Activated T-cell treated with anti-CD3 and anti-CD28 coated beads, Interleukin-2, amount 50 U/mL, for 48 hours (primary cell): Measurements from ENCODE around the gene GSTT2B.
"Not testable (repeated sequence)": the region's sequence is repeated elsewhere in the genome, so short reads cannot be mapped to it uniquely, and the experiment has no call there.

Experiments
- DNase-seq, 2 experiments: peaks; one replicate each; pipeline ENCODE4 v3.0.0-alpha.2; 2020

GSTT2B gene

DNA sequence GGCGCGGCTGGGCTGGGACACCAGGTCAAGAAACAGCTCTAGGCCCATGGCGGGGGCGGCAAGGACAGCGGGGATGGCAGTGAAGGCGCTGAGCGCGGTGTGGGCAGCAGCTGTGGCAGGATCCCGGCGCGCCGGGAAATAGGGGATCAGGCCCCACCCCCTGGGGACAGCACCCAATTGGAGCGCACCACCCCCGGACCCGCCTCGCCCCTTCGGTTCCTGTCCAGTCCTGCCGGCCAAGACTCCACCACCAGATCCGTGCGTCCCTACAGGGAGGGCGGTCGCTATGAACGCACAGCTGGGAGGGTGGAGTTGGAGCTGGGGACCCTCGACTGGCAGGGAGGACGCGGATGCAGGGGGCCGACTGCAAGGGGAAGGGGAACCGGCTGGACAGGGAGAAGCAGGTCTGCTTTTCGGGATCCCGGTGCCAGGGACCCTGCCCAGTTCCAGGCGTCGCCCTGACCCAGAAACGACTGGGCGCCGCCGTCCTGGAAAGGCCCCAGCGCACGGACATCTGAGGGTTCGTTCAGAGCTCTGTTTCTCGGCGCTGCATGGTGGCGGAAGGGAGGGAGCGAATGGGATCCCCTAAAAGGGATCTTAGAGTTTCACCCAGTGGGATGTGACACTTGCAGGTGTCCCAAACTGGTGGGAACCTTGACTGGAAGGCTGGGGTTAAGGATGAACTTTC, at the start of gene GSTT2B:
Gene GSTT2B (minus strand): TSS at position 112 of the 688 bp plus-strand sequence. CDS start 64 bp downstream, at position 48.
- DNase-seq: not testable (repeated sequence)

GRCh38 chr22:24010018-24010391, 49.0 kb upstream of the GSTT2B start:
- DNase-seq: no peak

GRCh38 chr22:24009227-24010017, 48.4 kb upstream of the GSTT2B start:
- no peak for DNase-seq

GRCh38 chr22:24008381-24009226, 47.6 kb upstream of the GSTT2B start:
- no peak for DNase-seq

GRCh38 chr22:24008022-24008283, 47.0 kb upstream of the GSTT2B start:
- no peak for DNase-seq

DNA sequence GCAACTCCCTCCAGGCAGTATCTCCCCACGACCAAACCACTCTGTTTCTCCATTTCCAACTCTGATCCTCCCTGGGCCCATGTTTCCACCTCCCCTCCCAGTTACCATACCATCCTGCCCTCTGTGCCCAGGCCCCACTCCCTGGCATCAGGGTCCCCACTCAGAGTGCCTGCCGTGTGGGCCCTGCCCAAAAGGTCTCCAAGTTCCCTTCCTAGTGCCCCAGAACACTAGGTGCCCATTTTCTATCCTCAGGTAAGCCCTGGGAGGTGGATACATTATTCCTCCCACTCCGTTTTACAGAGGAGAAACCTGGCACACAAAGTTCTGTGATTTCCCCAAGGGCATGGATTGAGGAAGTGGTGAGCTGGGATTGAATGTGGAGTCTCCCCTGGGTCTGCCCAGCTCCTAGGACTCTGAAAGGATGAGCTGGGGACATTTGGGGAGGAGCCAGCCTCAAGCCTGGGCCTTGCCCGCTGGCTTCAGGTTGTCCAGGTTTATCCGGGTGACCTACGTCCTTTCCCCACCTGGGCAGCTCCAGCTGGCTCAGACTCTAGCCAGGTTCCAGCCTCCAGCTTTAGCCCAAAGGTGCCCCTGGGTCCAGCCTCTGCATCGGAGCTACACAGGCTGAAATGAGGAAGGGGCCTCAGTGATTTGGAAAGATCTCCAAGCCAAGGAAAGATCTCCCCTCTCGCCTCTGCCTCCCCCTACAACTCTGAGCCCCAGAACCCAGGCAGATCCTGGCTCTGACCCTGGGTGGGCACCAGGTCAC, 46.4 kb upstream of the GSTT2B start:
- no peak for DNase-seq

DNA sequence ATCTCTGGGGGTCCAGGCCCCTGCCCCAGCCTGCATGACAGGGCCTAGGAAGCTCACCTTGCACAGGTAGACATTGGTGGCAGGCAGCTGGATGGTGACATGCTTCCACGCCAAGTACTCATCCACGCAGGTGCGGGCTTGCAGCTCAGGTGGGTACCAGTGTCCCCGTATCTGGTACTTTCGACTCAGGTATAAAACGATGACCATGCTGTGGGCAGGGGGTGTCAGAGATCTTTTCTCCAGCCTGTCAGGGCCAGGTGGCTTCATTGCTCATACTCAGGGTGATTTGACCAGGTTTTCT, 45.9 kb upstream of the GSTT2B start:
- no peak for DNase-seq

- no peak for DNase-seq
Observed at GRCh38 chr22:24006207-24006913, 45.4 kb upstream of the GSTT2B start.

DNA sequence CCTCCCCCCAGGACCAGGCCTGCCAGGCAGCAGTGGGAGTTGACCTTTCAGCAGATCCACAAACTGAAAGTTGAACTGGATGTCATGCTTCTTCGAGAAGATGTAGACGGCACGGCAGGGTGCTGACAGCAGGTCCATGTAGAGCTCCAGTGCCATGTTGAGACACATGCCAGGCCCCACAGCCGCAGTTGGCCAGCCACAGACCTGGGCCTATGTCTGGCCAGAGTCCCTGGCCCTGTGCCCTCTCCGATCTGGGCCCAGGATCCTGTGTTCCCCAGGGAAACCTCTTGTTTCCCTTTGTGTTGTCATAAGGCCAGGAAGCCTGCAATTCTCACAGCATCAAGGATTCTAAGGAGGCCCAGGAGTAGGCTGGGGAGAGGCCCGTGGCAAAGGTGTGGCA, 44.2 kb upstream of the GSTT2B start, which contains the start of gene GSTT4:
Gene GSTT4 (minus strand): TSS at position 253 of the 400 bp plus-strand sequence. CDS start 97 bp downstream, at position 156.
- DNase-seq: no peak

- no peak for DNase-seq
Observed at GRCh38 chr22:24003887-24004286, 42.9 kb upstream of the GSTT2B start.

DNA sequence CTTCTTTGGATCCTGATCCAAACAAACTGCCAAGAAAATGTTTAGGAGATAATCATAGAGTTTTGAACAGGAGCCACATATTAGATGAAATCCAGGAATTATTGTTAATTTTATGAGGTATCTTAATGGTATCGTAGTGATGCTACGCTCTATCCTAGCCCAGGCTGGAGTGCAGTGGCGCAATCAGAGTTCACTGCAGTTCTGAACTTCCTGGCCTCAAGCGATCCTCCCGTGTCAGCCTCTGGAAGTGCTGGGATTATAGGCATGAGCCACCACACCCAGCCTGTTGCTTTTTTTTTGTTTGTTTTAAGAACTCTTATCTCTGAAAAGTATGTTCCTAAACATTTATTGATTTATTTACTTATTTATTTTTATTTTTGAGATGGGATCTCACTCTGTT, 41.9 kb upstream of the GSTT2B start:
- DNase-seq: no peak

DNA sequence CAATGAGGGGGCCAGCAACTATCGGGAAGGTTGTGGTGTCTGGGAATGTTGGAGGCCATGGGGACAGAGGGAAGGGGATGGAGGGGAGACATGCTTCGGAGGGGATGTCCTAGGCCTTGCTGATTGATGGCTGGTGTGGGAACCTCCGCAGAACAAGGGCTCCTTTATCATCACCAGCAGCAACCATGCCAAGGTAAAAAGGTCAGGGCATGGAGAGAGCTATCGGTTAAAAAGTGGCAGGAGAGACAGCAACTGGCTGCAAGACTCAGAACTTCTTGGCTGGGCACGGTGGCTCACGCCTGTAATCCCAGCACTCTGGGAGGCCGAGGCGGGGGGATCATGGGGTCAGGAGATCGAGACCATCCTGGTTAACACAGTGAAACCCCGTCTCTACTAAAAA, 41.3 kb upstream of the GSTT2B start:
- DNase-seq: no peak

DNA sequence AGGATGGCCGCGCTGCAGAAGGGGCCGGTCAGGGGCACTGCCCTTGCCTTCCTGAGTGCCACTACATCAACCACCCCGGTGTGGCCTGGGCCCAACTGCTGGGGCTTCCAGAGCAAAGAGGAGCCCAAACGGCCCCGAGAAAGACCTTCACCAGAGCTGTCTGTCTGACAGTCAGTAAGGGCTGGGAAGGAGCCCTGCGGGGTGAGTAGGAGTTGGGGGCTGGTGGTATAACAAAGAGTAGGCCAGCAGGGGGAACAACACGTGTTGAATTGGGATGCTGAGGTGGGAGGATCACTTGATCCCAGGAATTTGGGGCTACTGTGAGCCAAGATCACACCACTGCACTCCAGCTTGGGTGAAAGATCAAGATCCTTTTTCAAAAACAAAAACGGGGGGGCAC, 40.3 kb upstream of the GSTT2B start:
- no peak for DNase-seq

DNA sequence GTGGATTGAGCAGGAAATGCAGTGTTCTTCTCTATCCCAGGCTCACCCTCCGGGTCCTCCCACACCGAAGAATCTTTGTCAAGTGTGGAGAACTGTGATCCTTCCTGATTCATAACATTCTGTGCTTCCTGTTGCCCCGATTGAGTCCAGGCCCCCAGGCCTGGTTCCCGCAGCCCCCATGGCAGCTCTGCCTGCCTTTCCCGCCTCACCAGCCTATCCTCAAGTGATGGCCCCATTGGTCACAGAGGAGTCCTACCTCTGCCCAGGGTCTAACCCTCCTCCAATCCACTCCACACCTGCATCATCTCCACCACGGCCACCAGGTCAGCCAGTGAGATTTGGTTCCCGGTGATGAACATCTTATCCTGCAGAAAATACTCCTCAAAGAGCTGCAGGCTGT, 38.8 kb upstream of the GSTT2B start:
- not testable (repeated sequence) for DNase-seq

GRCh38 chr22:23997092-23997491, 36.1 kb upstream of the GSTT2B start:
- DNase-seq: no peak

DNA sequence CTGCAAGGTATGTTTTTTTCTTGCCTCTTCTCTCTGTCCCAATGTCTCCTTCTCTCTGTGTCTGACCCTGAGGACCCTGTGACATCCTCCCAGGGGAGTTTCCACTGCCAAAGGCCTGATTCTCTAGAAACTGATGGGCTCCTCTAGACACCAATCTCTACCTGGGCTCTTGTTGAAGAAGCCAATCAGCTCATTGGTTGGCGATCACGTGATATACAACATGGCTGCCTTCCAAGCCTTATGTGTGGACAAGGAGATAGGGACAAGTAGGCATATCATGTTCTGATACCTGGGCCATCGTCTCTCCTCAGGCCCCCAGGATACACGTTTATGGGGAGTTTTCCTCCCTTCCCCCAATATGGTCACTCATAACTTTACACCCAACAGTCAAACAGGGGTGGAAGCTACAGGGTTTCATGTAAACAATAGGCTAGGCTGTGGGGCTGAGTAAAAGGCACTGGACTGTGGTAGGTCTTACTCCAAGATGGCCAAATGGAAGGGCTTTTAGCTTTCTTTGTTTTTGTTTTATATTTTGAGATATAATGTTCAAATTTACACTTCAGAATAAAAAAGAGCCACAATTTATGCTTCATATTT, 32.7 kb upstream of the GSTT2B start:
- not testable (repeated sequence) for DNase-seq

DNA sequence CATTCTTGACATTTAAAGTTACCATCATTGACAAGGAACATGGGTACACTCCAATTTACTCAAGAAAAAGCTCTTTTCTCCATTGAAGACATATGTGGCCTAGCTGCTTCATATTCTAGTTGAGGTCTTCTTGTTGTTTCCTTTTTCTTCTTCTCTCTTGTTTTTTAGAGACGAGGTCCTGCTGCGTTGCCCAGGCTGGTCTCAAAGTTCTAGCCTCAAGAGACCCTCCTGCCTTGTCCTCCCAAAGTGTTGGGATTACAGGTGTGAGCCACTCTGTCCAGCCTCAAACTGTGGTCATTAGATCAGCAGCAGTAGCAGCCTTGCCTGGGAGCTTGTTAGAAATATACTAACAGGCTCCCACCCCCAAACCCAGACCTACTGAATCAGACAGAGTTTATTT, 32.1 kb upstream of the GSTT2B start:
- DNase-seq: not testable (repeated sequence)

- DNase-seq: not testable (repeated sequence)
Observed at GRCh38 chr22:23989583-23990244, 28.7 kb upstream of the GSTT2B start.

- DNase-seq: not testable (repeated sequence)
Observed at GRCh38 chr22:23986538-23987178, 25.7 kb upstream of the GSTT2B start.

DNA sequence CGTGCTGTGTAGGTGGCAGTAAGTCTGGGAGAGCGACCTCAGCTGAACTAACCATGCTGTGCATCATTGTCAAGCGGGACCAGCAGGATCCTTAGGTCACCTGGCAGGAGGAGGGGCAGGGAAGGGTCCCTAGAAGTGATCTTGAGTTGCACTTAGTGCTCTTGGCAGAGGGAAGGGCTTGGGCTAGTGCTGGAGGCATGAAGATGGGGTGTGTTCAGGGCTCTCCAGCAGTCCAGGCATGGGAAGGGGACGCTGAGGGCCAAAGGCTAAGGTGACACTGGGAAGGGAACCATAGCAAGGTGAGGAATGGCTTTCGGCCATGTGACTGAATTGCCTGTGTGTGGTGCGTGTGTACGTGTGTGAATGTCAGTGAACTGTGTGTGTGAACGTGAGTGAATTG, 25.1 kb upstream of the GSTT2B start:
- not testable (repeated sequence) for DNase-seq

DNA sequence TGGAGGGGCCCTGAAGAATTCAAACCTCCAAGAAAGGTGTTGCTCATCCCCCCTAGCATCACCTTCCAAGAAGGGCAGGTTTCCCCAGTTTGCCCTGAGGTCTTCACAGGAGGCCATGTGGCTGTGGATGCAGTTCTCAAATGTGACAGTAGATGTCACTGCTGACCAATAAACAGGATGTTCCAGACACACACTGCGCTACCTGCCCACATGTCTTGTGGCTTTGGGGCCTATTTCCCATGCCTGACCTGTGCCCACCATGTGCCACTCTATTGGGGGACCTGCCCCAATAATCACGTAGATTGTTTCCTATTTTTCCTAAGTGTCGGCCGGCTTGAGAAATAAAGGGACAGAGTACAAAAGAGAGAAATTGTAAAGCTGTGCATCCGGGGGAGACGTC, 23.4 kb upstream of the GSTT2B start:
- peak; percentile 34 to 39 for DNase-seq
